GM12891 (cell line): ENCODE data around the gene PIAS1.

Source experiments
- DNase-seq: peaks from one replicate; pipeline ENCODE4 v3.0.0; 2011; ENCODE audit warnings: low spot score; ENCODE audit not compliant: insufficient read length
- FAIRE-seq: peaks from 2 replicates; lab custom pipeline; 2011; peaks lifted over from hg19 to GRCh38; lab: Jason Lieb, UNC
- PAX5 ChIP-seq: IDR thresholded peaks from 2 replicates; pipeline ENCODE4 v1.6.1; 2011; ENCODE audit warnings: low read length, moderate library complexity, mild to moderate bottlenecking; ENCODE audit not compliant: insufficient read depth, severe bottlenecking
- POLR2A ChIP-seq: IDR thresholded peaks from 2 replicates; pipeline ENCODE4 v1.6.1; 2011; ENCODE audit warnings: low read depth, low read length, control low read depth
- POLR2AphosphoS5 ChIP-seq: IDR thresholded peaks from 2 replicates; pipeline ENCODE4 v1.6.1; 2011; ENCODE audit warnings: low read depth, low read length, control low read depth
- POU2F2 ChIP-seq: IDR thresholded peaks from 2 replicates; pipeline ENCODE4 v1.6.1; 2011; ENCODE audit warnings: low read depth, mild to moderate bottlenecking, control low read depth, low read length, moderate library complexity
- SPI1 ChIP-seq: IDR thresholded peaks from 2 replicates; pipeline ENCODE4 v1.6.1; 2011; ENCODE audit warnings: low read depth, low read length, control low read depth
- TAF1 ChIP-seq: IDR thresholded peaks from 2 replicates; pipeline ENCODE4 v1.6.1; 2011; ENCODE audit warnings: low read depth, low read length, control low read depth

The PIAS1 gene

GRCh38 chr15:68113273-68113672 is 59.2 kb downstream of the PIAS1 start:
- FAIRE-seq (no peak), DNase-seq (no peak)
- TF ChIP-seq POU2F2 = no peak
- no peak for TF ChIP-seq POLR2AphosphoS5
- TF ChIP-seq TAF1 = no peak
- no peak for TF ChIP-seq PAX5
- TF ChIP-seq SPI1 = no peak
- no peak for TF ChIP-seq POLR2A

- FAIRE-seq = no peak
These were observed 59.6 kb downstream of the PIAS1 start for GRCh38 chr15:68113751-68114150.

DNA sequence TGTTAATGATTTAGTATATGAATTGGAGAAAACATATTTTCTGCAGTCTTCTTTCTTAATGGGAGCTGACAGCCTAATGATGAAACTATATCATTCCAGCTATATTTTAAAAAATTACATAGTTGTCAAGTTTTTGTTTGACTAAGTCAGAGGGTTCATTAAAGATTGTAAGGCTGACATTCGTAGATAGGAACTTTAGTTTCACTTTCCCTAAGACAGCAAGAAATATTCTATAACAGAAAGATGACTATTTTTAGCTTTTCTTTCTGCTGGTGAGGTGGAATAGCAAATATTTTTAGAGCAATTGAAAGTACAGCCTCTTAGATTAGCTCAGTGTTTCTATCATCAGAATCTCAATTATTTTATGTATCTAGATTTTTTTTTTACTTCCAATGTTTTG is 60.2 kb downstream of the PIAS1 start:
- DNase-seq (no peak), FAIRE-seq (no peak)
- no peak for TF ChIP-seq POLR2AphosphoS5
- no peak for TF ChIP-seq PAX5
- TF ChIP-seq SPI1 = no peak
- TF ChIP-seq POLR2A = no peak
- TF ChIP-seq TAF1 = no peak
- TF ChIP-seq POU2F2 = no peak

More at GRCh38 chr15:68113751-68114150, 59.6 kb downstream of the PIAS1 start:
- no peak for TF ChIP-seq PAX5
- TF ChIP-seq SPI1 = no peak
- TF ChIP-seq TAF1 = no peak
- no peak for TF ChIP-seq POU2F2
- TF ChIP-seq POLR2A = no peak
- TF ChIP-seq POLR2AphosphoS5 = no peak
- DNase-seq = no peak

GRCh38 chr15:68114840-68115239 is 60.7 kb downstream of the PIAS1 start:
- no peak for TF ChIP-seq TAF1
- no peak for TF ChIP-seq POLR2AphosphoS5
- no peak for TF ChIP-seq POLR2A
- TF ChIP-seq SPI1 = no peak
- no peak for TF ChIP-seq POU2F2
- TF ChIP-seq PAX5 = no peak
- FAIRE-seq (no peak), DNase-seq (no peak)

DNA sequence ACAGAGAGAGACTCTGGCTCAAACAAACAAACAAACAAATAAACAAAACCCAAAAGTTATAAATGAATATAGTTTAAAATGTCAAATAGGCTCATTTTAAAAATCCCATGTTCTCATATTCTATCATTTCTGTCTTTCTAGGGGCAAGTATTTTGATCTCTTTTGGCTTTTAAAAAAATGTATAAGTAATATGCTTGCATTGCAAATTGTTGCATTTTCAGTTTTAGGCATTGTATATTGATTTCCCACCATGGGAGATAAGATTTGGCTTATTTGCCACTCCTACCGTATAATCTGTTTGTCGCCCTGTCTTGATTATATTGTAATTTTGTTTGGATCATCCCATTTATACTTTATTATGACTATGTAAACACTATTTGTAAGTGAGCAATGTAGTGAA is 70.6 kb downstream of the PIAS1 start:
- FAIRE-seq (no peak), DNase-seq (no peak)
- TF ChIP-seq TAF1 (no peak), POLR2AphosphoS5 (no peak), POLR2A (no peak), SPI1 (no peak), POU2F2 (no peak), PAX5 (no peak)

GRCh38 chr15:68126396-68126795 is 72.3 kb downstream of the PIAS1 start:
- FAIRE-seq (no peak), DNase-seq (no peak)
- TF ChIP-seq PAX5 (no peak), TAF1 (no peak), POLR2A (no peak), SPI1 (no peak), POU2F2 (no peak), POLR2AphosphoS5 (no peak)

DNA sequence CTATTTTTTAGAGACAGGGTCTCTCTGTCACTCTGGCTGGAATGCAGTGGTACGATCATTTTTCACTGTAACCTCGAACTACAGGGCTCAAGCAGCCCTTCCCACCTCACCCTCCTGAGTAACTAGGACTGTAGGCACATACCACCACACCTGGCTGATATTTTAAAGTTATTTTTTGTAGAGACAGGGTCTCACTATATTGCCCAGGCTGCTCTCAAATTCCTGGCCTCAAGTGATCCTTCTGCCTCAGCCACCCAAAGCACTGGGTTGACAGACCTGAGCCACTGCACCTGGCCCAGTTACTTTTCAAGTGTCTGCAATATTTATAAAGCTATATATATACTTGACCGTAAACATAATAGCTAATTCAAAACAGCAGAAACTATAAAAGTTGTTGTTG is 75.0 kb downstream of the PIAS1 start:
- DNase-seq = no peak
- no peak for FAIRE-seq
- no peak for TF ChIP-seq POLR2AphosphoS5
- no peak for TF ChIP-seq TAF1
- no peak for TF ChIP-seq SPI1
- TF ChIP-seq POU2F2 = no peak
- TF ChIP-seq POLR2A = no peak
- TF ChIP-seq PAX5 = no peak

- no peak for TF ChIP-seq SPI1
- TF ChIP-seq POU2F2 = no peak
- TF ChIP-seq PAX5 = no peak
- no peak for DNase-seq
- no peak for FAIRE-seq
These were observed 76.7 kb downstream of the PIAS1 start for GRCh38 chr15:68130851-68131250.

DNA sequence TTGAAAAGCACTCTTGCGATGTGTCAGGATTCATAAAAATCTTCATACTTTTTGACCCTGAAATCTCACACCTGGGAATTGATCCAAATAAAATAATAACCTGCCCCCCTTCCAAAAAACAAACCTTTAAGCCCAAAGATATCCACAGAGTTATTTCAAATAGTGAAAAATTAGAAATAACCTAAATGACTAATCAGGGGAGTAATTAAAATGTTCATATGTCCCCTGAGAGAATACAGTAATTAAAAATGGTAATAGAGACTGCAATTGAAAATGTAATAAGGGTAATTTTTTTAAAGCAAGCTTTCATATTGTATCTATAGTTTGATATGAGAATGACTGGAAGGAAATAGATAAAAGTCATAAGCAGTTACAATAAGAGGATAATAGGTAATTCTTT is 83.0 kb downstream of the PIAS1 start:
- FAIRE-seq = no peak
- TF ChIP-seq SPI1 (no peak), PAX5 (no peak), POU2F2 (no peak), POLR2A (no peak), POLR2AphosphoS5 (no peak), TAF1 (no peak)
- no peak for DNase-seq

- DNase-seq (no peak), FAIRE-seq (no peak)
- no peak for TF ChIP-seq POU2F2
- no peak for TF ChIP-seq SPI1
- no peak for TF ChIP-seq TAF1
- TF ChIP-seq POLR2A = no peak
- no peak for TF ChIP-seq PAX5
These were observed 89.0 kb downstream of the PIAS1 start for GRCh38 chr15:68143129-68143528.

DNA sequence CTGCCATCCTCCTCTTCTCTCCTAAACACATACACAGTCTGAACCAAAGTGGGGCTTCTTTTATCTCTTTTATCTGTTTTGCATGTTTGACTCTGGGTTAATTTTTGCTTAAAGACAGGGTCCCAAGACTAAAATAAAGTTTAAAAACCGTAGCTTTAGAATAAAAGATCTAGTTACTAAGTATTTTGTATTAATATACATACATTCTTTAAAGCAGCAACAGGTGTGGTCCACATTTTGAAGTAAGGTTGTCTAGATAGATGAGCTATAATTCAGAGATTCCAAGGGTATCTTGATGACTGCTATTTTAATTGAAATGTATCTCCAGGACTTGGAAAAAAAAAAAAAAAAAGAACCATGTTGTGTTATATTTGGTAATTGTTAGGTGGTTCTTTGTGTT is 89.7 kb downstream of the PIAS1 start:
- no peak for TF ChIP-seq SPI1
- TF ChIP-seq TAF1 = no peak
- TF ChIP-seq POLR2AphosphoS5 = no peak
- no peak for TF ChIP-seq POU2F2
- TF ChIP-seq PAX5 = no peak
- TF ChIP-seq POLR2A = no peak
- DNase-seq (no peak), FAIRE-seq (no peak)
